ENCODE measurements around the gene DRAXIN.

DNA sequence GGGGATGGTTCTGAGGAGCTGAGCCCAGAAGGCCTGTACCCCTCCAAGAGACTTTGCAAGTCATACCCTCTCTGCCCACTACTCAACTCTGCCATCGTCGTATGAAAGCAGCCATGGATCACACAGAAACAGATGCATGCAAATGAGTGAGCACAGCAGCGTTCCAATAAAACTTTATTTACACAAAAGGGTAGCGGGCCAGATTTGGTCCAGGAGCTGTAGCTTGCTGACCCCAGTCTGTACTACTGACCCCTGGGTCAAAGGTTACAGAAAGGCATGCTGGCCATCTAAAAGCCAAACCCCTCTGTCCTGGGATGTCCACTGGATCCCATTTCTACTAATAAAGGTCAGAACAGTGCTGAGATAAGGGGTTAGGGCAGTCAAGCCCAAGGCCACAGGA is 35.6 kb downstream of the DRAXIN start:
- TF ChIP-seq, protein P1, sequence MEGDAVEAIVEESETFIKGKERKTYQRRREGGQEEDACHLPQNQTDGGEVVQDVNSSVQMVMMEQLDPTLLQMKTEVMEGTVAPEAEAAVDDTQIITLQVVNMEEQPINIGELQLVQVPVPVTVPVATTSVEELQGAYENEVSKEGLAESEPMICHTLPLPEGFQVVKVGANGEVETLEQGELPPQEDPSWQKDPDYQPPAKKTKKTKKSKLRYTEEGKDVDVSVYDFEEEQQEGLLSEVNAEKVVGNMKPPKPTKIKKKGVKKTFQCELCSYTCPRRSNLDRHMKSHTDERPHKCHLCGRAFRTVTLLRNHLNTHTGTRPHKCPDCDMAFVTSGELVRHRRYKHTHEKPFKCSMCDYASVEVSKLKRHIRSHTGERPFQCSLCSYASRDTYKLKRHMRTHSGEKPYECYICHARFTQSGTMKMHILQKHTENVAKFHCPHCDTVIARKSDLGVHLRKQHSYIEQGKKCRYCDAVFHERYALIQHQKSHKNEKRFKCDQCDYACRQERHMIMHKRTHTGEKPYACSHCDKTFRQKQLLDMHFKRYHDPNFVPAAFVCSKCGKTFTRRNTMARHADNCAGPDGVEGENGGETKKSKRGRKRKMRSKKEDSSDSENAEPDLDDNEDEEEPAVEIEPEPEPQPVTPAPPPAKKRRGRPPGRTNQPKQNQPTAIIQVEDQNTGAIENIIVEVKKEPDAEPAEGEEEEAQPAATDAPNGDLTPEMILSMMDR (IDR thresholded peaks at IDR 0.05; ENCODE audit: low read length): no peak
- TF ChIP-seq EZH2 (IDR thresholded peaks at IDR 0.05; ENCODE audit: borderline replicate concordance, low read length): no peak
